ENCODE data around the gene PREX1.

Gene PREX1

GRCh38 chr20:48738094-48738398 lies 89.8 kb downstream of the PREX1 start:
- TF ChIP-seq, protein P1, sequence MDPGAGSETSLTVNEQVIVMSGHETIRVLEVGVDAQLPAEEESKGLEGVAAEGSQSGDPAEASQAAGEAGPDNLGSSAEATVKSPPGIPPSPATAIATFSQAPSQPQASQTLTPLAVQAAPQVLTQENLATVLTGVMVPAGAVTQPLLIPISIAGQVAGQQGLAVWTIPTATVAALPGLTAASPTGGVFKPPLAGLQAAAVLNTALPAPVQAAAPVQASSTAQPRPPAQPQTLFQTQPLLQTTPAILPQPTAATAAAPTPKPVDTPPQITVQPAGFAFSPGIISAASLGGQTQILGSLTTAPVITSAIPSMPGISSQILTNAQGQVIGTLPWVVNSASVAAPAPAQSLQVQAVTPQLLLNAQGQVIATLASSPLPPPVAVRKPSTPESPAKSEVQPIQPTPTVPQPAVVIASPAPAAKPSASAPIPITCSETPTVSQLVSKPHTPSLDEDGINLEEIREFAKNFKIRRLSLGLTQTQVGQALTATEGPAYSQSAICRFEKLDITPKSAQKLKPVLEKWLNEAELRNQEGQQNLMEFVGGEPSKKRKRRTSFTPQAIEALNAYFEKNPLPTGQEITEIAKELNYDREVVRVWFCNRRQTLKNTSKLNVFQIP (CRISPR knock-in tag; IDR thresholded peaks at IDR 0.05; ENCODE audit: borderline replicate concordance, low read depth), result no peak
- no peak for TF ChIP-seq SNAI2 (CRISPR knock-in tag; IDR thresholded peaks at IDR 0.05)
- no peak for TF ChIP-seq ARNTL (CRISPR knock-in tag; IDR thresholded peaks at IDR 0.05; ENCODE audit: borderline replicate concordance, low read depth)
- no peak for TF ChIP-seq ZFP30 (CRISPR knock-in tag; IDR thresholded peaks at IDR 0.05)
- no peak for TF ChIP-seq ZNF8 (CRISPR knock-in tag; IDR thresholded peaks at IDR 0.05)
- TF ChIP-seq ISL1 (CRISPR knock-in tag; IDR thresholded peaks at IDR 0.05), result no peak
- TF ChIP-seq CREB5 (CRISPR knock-in tag; IDR thresholded peaks at IDR 0.05; ENCODE audit: low read depth), result no peak
- TF ChIP-seq ZNF565 (CRISPR knock-in tag; conservative IDR thresholded peaks at IDR 0.05; ENCODE audit: low read depth), result no peak
- no peak for TF ChIP-seq ZNF70 (CRISPR knock-in tag; IDR thresholded peaks at IDR 0.05)
- no peak for TF ChIP-seq OSR1 (CRISPR knock-in tag; IDR thresholded peaks at IDR 0.05)
- no peak for TF ChIP-seq TSHZ2 (CRISPR knock-in tag; IDR thresholded peaks at IDR 0.05)
- no peak for TF ChIP-seq TOX (CRISPR knock-in tag; IDR thresholded peaks at IDR 0.05; ENCODE audit: borderline replicate concordance)
- TF ChIP-seq, protein P2, sequence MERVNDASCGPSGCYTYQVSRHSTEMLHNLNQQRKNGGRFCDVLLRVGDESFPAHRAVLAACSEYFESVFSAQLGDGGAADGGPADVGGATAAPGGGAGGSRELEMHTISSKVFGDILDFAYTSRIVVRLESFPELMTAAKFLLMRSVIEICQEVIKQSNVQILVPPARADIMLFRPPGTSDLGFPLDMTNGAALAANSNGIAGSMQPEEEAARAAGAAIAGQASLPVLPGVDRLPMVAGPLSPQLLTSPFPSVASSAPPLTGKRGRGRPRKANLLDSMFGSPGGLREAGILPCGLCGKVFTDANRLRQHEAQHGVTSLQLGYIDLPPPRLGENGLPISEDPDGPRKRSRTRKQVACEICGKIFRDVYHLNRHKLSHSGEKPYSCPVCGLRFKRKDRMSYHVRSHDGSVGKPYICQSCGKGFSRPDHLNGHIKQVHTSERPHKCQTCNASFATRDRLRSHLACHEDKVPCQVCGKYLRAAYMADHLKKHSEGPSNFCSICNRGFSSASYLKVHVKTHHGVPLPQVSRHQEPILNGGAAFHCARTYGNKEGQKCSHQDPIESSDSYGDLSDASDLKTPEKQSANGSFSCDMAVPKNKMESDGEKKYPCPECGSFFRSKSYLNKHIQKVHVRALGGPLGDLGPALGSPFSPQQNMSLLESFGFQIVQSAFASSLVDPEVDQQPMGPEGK (CRISPR knock-in tag; IDR thresholded peaks at IDR 0.05; ENCODE audit: borderline replicate concordance), result no peak
- TF ChIP-seq ESRRG (CRISPR knock-in tag; IDR thresholded peaks at IDR 0.05), result no peak
- no peak for TF ChIP-seq BACH2 (CRISPR knock-in tag; IDR thresholded peaks at IDR 0.05; ENCODE audit: borderline replicate concordance)
- TF ChIP-seq CSRNP3 (CRISPR knock-in tag; IDR thresholded peaks at IDR 0.05), result no peak
- TF ChIP-seq GLIS3 (CRISPR knock-in tag; IDR thresholded peaks at IDR 0.05), result no peak
- no peak for TF ChIP-seq TCF4 (CRISPR knock-in tag; IDR thresholded peaks at IDR 0.05; ENCODE audit: borderline replicate concordance)
- no peak for TF ChIP-seq ZC3H10 (CRISPR knock-in tag; IDR thresholded peaks at IDR 0.05)
- TF ChIP-seq CSDC2 (CRISPR knock-in tag; IDR thresholded peaks at IDR 0.05), result no peak
- no peak for ATAC-seq

DNA sequence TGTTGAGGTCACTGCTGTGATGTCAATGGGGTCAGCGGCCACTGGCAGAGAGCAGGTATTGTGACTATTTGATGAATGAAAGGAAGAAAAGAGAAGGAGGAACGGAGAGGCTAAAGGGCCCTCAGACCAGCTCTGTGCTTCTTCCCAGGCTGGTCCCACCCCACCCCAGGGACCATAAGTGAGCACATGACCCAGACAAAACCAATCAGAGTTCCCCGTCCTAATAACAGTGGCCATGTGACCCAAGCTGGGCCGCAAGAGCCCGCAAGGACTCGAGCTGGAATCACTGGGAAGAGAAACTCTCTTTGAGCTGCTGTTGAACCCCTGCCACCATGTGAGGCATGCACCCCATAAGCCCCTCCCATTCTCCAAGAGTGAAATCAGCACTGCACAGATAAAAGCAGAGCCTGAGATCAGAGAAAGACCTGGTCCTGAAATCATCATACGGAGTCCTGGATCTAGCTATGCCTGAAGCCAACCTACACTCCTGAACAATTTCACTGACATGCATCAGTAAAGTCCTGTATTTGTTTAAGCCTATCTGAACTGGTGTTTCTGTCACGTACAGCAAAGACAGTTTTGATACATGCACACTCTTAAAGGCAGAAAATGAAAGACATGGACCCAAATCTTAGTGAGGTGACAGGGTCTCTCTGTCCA lies 90.2 kb downstream of the PREX1 start:
- TF ChIP-seq ESRRG (CRISPR knock-in tag; IDR thresholded peaks at IDR 0.05), result no peak
- no peak for ATAC-seq

DNA sequence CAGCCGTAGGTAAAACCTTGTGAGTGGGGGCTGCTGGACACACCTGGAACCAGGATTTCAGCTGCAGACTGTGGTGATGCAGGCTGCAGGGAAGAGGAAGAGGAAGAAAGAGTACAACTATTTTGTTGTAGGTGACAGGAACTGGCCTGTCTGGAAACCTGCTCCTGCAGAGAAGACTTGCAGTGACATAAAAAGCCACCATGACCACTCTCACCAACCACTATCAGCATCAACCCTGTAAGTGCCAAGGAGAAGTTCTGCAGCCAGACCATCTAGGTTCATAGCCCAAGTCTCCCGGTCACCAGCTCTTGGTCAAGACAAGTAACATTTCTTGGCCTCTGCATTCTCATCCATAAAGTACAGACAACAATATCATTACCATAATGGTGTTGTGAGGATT lies 91.2 kb downstream of the PREX1 start:
- no peak for ATAC-seq
- TF ChIP-seq SNAI2 (CRISPR knock-in tag; IDR thresholded peaks at IDR 0.05) (no peak), ZFP3 (CRISPR knock-in tag; IDR thresholded peaks at IDR 0.05) (no peak), TCF4 (CRISPR knock-in tag; IDR thresholded peaks at IDR 0.05; ENCODE audit: borderline replicate concordance) (no peak), TSHZ2 (CRISPR knock-in tag; IDR thresholded peaks at IDR 0.05) (no peak), ZNF565 (CRISPR knock-in tag; conservative IDR thresholded peaks at IDR 0.05; ENCODE audit: low read depth) (no peak), ISL1 (CRISPR knock-in tag; IDR thresholded peaks at IDR 0.05) (no peak), GLIS3 (CRISPR knock-in tag; IDR thresholded peaks at IDR 0.05) (no peak), ZNF8 (CRISPR knock-in tag; IDR thresholded peaks at IDR 0.05) (no peak), ZC3H10 (CRISPR knock-in tag; IDR thresholded peaks at IDR 0.05) (no peak), TOX (CRISPR knock-in tag; IDR thresholded peaks at IDR 0.05; ENCODE audit: borderline replicate concordance) (no peak), OSR1 (CRISPR knock-in tag; IDR thresholded peaks at IDR 0.05) (no peak), CSRNP3 (CRISPR knock-in tag; IDR thresholded peaks at IDR 0.05) (no peak), ARNTL (CRISPR knock-in tag; IDR thresholded peaks at IDR 0.05; ENCODE audit: borderline replicate concordance, low read depth) (no peak), ZNF70 (CRISPR knock-in tag; IDR thresholded peaks at IDR 0.05) (no peak), ZFP30 (CRISPR knock-in tag; IDR thresholded peaks at IDR 0.05) (no peak), CSDC2 (CRISPR knock-in tag; IDR thresholded peaks at IDR 0.05) (no peak)
